Suprapubic skin (tissue), 4 donors: Measurements from ENCODE around the gene ALLC. TPM values are rescaled to one million over a fixed set of nuclear protein-coding genes. Genes with fewer than 3 reads are reported as not detected.
"Not testable (repeated sequence)": the region's sequence is repeated elsewhere in the genome, so short reads cannot be mapped to it uniquely, and the experiment has no call there.

Experiments
- DNase-seq, 2 donors: peaks; one replicate each; pipeline ENCODE4 v3.0.0-alpha.2; 2019; ENCODE audit warnings: low spot score in 2 of 2
- H3K27ac ChIP-seq: fragments of 200-600 bp; sonication (generic); one replicate; pipeline ENCODE4 v1.5.1; 2019
- H3K27me3 ChIP-seq: fragments of 200-600 bp; sonication (generic); one replicate; pipeline ENCODE4 v1.5.1; 2019
- H3K36me3 ChIP-seq: fragments of 200-600 bp; sonication (generic); one replicate; pipeline ENCODE4 v1.5.1; 2019
- H3K4me1 ChIP-seq: fragments of 200-600 bp; sonication (generic); one replicate; pipeline ENCODE4 v1.5.1; 2019
- H3K4me3 ChIP-seq: fragments of 200-600 bp; sonication (generic); one replicate; pipeline ENCODE4 v1.5.1; 2019; ENCODE audit warnings: mild to moderate bottlenecking
- H3K9me3 ChIP-seq: fragments of 200-600 bp; sonication (generic); one replicate; pipeline ENCODE4 v1.5.1; 2019
- EP300 ChIP-seq: sonication (generic); formaldehyde crosslinking; IDR thresholded peaks from one replicate; pipeline ENCODE4 v1.6.1; 2017; ENCODE audit warnings: antibody characterized with exemption
- POLR2A ChIP-seq, 2 donors: fragments of 450-650 bp; IDR thresholded peaks; one replicate each; pipeline ENCODE4 v1.6.1; 2017; ENCODE audit warnings: antibody characterized with exemption in 2 of 2, mild to moderate bottlenecking in 2 of 2, moderate library complexity in 2 of 2
- POLR2AphosphoS5 ChIP-seq, 3 donors: sonication (generic); formaldehyde crosslinking; IDR thresholded peaks; one replicate each; pipeline ENCODE4 v1.6.1; 2017; ENCODE audit warnings: antibody characterized with exemption in 3 of 3
- WGBS: methylation state at CpG from one replicate; pipeline ENCODE4 v1.1.5; 2018; 5-methylcytosine and 5-hydroxymethylcytosine counted together
- total RNA-seq, 4 donors: library from RNA; depleted of rRNA; stranded (reverse); fragments of >200 nt; gene quantifications; one replicate each; pipeline ENCODE4 v1.1.0, GENCODE V29; 2016
- TF ChIP-seq, protein P1 (sequence below), 2 donors: fragments of 200-600 bp in 1 of 2; fragments of 450-650 bp in 1 of 2; sonication (generic) in 1 of 2; IDR thresholded peaks; one replicate each; pipeline ENCODE4 v1.5.1; 2016 to 2019; ENCODE audit warnings: antibody characterized with exemption in 2 of 2, mild to moderate bottlenecking in 1 of 2, moderate library complexity in 1 of 2

Gene ALLC
- total RNA-seq, 4 donors from 2014 or later: not detected

DNA sequence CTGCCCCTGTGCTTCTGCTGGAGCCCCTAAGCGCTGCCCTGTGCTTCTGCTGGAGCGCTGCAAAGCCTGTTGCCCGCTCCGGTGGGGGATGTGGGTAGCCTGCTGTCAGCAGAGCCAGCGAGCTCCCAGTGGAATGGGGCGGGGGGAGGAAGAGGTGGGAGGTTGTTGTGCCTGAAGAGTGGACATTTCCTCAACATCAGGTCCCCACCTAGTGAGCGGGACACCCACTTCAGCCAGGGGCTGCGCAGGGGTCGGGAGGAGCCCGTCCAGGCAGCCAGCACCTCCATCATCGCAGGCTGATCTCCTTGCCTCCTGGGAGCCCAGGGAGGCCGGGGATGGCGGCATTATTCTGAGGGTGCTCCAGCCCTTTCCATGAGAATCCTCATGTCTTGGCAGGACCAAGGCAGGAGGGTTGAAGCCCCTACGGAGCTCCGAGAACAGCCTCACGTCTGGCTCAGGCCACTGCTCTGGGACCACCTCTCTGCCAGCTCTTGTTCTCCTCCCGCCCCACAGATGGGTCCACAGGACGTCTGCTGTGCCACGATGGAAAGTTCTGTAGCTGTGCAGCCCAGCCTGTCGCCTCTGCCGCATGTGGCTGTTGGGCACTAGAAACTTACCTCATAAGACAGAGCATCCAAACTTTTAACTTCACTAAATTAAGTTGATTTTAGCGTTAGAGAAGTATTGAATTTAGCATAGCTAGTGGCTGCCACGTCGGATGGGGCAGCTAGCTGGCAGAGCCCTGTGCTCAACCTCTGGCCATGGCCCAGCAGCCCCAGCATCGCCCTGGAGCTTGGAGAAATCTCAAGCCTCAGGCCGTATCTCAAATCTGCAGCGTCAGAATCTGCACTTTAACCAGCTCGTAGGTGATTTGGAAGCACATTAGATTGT is 1.9 kb upstream of the ALLC start:
- Histone ChIP-seq H3K9me3 (no peaks in the 10 kb centered on the region), H3K4me3 (no peak overlapping the region), H3K36me3 (no peaks in the 10 kb centered on the region), H3K4me1 (peaks cover 8% of the 10 kb centered on the region), H3K27me3 (peaks cover 15% of the 10 kb centered on the region), H3K27ac (no peak overlapping the region)
- WGBS: 82% methylated on average over 20 of the region's 28 CpGs
- no peak for DNase-seq
- TF ChIP-seq POLR2AphosphoS5 (IDR thresholded peaks at IDR 0.05): no peak
- TF ChIP-seq EP300: no peak
- TF ChIP-seq, protein P1, sequence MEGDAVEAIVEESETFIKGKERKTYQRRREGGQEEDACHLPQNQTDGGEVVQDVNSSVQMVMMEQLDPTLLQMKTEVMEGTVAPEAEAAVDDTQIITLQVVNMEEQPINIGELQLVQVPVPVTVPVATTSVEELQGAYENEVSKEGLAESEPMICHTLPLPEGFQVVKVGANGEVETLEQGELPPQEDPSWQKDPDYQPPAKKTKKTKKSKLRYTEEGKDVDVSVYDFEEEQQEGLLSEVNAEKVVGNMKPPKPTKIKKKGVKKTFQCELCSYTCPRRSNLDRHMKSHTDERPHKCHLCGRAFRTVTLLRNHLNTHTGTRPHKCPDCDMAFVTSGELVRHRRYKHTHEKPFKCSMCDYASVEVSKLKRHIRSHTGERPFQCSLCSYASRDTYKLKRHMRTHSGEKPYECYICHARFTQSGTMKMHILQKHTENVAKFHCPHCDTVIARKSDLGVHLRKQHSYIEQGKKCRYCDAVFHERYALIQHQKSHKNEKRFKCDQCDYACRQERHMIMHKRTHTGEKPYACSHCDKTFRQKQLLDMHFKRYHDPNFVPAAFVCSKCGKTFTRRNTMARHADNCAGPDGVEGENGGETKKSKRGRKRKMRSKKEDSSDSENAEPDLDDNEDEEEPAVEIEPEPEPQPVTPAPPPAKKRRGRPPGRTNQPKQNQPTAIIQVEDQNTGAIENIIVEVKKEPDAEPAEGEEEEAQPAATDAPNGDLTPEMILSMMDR (IDR thresholded peaks at IDR 0.05): no peak
- no peak for TF ChIP-seq POLR2A (IDR thresholded peaks at IDR 0.05)

DNA sequence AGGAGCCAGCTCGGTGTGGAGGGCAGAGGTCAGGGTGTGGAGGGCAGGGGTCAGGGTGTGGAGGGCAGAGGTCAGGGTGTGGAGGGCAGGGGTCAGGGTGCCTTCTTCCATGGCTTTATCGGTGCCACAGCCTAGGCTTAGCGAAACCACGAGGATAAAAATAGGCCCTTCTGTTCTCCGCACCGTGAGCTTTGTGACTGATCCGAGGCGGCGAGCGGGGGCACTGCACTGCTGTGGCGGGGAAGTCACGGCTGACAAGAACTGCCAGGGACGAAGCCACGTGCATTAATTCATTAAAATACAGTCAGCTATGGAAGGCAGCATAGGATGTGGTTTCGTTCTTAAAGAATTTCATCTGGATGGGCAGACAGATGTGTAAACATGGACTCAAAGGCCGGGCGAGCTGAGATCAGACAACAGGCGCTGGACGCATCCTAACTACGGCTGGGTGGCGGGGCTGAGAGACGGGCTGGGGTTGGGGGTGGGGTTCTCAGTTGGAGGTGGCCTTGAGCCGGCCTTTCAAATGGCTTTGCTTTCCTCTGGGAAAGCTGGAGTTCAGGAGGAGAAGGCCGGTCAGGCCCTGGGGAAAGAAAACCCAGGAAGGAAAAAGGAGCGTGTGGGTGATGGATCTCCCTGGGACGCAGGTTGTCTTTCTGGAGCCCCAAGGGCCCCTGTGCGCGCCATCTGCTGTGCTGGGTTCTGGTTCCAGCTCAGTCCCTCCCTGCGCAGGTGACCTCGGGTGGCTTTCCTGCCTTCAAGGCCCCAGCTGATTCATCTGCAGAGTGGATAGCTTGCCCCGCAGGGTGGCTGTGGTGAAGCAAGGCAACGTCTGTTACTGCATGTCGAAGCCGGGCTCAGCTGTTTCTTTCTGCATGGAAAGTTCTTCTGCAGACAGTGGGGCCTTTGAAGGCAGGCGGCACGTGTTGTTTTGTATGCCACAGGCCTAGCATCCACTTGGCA is 958 bp upstream of the ALLC start:
- no peaks in the 10 kb centered on the region for H3K36me3 ChIP-seq
- H3K27me3 ChIP-seq: peaks cover 13% of the 10 kb centered on the region
- 79% methylated on average over 32 of the region's 36 CpGs for WGBS
- TF ChIP-seq POLR2A (IDR thresholded peaks at IDR 0.05) (no peak), EP300 (no peak), POLR2AphosphoS5 (IDR thresholded peaks at IDR 0.05) (no peak)
- TF ChIP-seq, protein P1 (IDR thresholded peaks at IDR 0.05): no peak
- peaks cover under 1% of the 10 kb centered on the region for H3K4me1 ChIP-seq
- H3K4me3 ChIP-seq: no peak overlapping the region
- no peaks in the 10 kb centered on the region for H3K9me3 ChIP-seq
- no peak overlapping the region for H3K27ac ChIP-seq
- DNase-seq: no peak

DNA sequence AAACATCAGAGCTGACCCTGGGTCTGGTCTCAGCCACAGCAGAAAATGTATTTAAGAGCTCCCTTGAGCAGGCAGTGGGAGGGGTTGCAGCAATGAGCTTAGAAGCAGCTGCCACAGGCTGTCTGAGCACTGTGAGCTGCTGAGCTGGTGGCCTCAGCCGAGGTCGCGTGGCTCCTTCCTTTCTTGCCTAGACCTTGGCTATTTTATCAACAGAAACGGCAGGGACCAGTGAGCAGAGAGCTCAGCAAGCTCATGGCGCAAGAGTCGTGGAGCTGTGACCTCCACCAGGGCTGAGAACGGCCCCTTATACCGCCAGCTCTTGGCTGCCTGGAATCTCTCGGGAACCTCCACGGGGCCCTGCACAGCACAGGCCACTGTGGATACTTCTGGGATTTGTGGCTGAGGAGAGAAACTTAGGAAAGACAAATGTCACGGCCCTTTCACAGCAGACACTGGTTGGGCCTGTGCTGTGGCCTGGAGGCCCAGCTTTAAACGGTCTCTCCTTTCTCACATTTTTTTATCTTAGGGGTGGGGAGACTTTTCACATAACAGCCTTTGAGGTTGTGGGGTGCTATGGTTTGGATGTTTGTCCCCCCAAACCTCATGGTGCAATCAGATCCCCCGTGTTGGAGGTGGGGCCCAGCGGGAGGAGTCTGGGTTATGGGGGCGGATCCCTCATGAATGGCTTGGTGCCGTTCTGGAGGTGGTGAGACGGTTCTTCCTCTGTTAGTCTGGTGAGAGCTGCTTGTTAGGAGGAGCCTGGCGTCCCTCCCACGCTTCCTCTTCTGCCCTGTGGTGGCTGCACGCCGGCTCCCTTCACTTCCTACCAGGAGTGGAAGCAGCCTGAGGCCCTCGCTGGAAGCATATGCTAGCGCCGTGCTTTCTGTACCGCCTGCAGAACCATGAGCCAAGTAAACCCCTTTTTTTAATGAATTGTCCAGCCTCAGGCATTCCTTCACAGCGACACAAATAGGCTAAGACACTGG is 1.7 kb downstream of the ALLC start:
- Histone ChIP-seq H3K36me3 (no peaks in the 10 kb centered on the region), H3K4me1 (no peaks in the 10 kb centered on the region), H3K9me3 (no peaks in the 10 kb centered on the region), H3K27ac (no peak overlapping the region), H3K27me3 (peaks cover 4% of the 10 kb centered on the region), H3K4me3 (no peak overlapping the region)
- 63% methylated on average over 22 of the region's 26 CpGs for WGBS
- DNase-seq: peak in 1 of 2 donors; percentile 40
- TF ChIP-seq POLR2AphosphoS5 (IDR thresholded peaks at IDR 0.05): no peak

DNA sequence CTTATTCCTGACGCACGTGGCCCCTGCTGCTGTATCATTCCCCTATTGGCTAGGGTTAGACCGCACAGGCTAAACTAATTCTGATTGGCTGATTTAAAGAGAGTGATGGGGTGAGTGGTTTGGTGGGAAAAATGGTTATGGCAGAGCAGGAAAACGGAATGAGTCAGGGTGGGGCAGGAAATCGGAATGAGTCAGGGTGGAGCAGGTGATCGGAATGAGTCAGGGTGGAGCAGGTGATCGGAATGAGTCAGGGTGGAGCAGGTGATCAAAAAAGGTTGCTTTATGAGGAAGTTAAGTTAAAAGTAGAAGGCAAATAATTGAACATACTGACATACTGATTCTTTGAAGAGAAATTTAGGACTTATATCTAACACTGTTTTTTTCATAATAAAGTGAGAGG is 2.6 kb downstream of the ALLC start:
- WGBS: 63% methylated on average over 7 of the region's 7 CpGs
- H3K27ac ChIP-seq, DNase-seq: not testable (repeated sequence)

DNA sequence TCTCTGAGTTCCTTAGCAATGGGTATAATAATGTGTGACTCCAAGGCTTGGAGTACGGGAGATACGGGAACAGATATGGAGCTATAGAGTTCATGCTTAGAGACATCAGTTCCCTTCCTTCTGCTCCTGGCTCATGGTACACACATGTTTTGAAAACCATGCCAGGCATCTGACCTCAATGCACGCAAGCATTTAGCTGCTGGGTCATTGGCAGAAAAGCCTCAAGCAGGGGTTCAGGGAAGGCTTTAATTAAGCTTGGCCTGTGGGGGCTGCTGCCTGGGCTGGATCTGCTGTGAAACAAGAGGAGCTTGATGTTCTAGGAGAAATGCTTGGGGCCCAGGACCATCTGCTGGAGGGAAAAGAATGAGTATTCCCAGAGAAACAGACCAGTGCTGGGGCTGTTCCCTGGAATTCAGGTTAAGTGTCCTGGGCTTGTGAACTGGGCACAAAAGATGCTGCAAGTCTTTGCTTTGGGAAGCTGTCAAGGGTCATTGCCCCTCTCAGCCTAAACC is 3.2 kb downstream of the ALLC start:
- H3K9me3 ChIP-seq: no peaks in the 10 kb centered on the region
- peak in 1 of 2 donors; percentile 13 for DNase-seq
- TF ChIP-seq EP300 (no peak), POLR2A (IDR thresholded peaks at IDR 0.05) (no peak), POLR2AphosphoS5 (IDR thresholded peaks at IDR 0.05) (no peak)
- TF ChIP-seq, protein P1 (IDR thresholded peaks at IDR 0.05): no peak
- no peak overlapping the region for H3K27ac ChIP-seq
- no peaks in the 10 kb centered on the region for H3K4me1 ChIP-seq
- 81% methylated on average over 3 of the region's 3 CpGs for WGBS
- H3K27me3 ChIP-seq: no peaks in the 10 kb centered on the region
- no peaks in the 10 kb centered on the region for H3K36me3 ChIP-seq
- H3K4me3 ChIP-seq: no peak overlapping the region

More for the DNA sequence above, 2.6 kb downstream of the ALLC start:
- H3K9me3 ChIP-seq, H3K4me1 ChIP-seq, H3K4me3 ChIP-seq, H3K36me3 ChIP-seq, H3K27me3 ChIP-seq: not testable (repeated sequence)
